ENCODE results near the gene SENP1. TPM values are rescaled to one million over a fixed set of nuclear protein-coding genes. Genes with fewer than 3 reads are reported as not detected.

Gene SENP1
- total RNA-seq, 4 donors from 2014 or later, result 20.6 to 58.8 (median 24.5) TPM

- no peak for DNase-seq
- H3K27ac ChIP-seq, result no peak overlapping the region
- 57 to 60% methylated on average over 7 of the region's 7 CpGs for WGBS, 2 donors
- H3K27me3 ChIP-seq, result no peaks in the 10 kb centered on the region
- H3K36me3 ChIP-seq, result no peaks in the 10 kb centered on the region
- TF ChIP-seq, protein P1, sequence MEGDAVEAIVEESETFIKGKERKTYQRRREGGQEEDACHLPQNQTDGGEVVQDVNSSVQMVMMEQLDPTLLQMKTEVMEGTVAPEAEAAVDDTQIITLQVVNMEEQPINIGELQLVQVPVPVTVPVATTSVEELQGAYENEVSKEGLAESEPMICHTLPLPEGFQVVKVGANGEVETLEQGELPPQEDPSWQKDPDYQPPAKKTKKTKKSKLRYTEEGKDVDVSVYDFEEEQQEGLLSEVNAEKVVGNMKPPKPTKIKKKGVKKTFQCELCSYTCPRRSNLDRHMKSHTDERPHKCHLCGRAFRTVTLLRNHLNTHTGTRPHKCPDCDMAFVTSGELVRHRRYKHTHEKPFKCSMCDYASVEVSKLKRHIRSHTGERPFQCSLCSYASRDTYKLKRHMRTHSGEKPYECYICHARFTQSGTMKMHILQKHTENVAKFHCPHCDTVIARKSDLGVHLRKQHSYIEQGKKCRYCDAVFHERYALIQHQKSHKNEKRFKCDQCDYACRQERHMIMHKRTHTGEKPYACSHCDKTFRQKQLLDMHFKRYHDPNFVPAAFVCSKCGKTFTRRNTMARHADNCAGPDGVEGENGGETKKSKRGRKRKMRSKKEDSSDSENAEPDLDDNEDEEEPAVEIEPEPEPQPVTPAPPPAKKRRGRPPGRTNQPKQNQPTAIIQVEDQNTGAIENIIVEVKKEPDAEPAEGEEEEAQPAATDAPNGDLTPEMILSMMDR (IDR thresholded peaks at IDR 0.05), result no peak
- TF ChIP-seq POLR2A (IDR thresholded peaks at IDR 0.05), result no peak
- intact Hi-C loops (cut with DNase I), result no loop called here
- H3K4me1 ChIP-seq, result no peaks in the 10 kb centered on the region
- H3K4me3 ChIP-seq (replicated peaks in 1 of 3), result no peak overlapping the region
- no peaks in the 10 kb centered on the region for H3K9me3 ChIP-seq
These were observed 83.0 kb downstream of the SENP1 start for GRCh38 chr12:48022676-48023385.

- no peak for TF ChIP-seq POLR2A (IDR thresholded peaks at IDR 0.05)
- TF ChIP-seq, protein P1 (IDR thresholded peaks at IDR 0.05), result no peak
- WGBS, 2 donors, result 59 to 61% methylated on average over 3 of the region's 3 CpGs
- Histone ChIP-seq H3K4me1 (no peaks in the 10 kb centered on the region), H3K9me3 (no peaks in the 10 kb centered on the region), H3K27ac (no peak overlapping the region), H3K36me3 (no peaks in the 10 kb centered on the region), H3K4me3 (replicated peaks in 1 of 3) (no peak overlapping the region), H3K27me3 (no peaks in the 10 kb centered on the region)
- no peak for DNase-seq
- intact Hi-C loops (cut with DNase I), result no loop called here
These were observed 83.7 kb downstream of the SENP1 start for GRCh38 chr12:48022180-48022521.

DNA sequence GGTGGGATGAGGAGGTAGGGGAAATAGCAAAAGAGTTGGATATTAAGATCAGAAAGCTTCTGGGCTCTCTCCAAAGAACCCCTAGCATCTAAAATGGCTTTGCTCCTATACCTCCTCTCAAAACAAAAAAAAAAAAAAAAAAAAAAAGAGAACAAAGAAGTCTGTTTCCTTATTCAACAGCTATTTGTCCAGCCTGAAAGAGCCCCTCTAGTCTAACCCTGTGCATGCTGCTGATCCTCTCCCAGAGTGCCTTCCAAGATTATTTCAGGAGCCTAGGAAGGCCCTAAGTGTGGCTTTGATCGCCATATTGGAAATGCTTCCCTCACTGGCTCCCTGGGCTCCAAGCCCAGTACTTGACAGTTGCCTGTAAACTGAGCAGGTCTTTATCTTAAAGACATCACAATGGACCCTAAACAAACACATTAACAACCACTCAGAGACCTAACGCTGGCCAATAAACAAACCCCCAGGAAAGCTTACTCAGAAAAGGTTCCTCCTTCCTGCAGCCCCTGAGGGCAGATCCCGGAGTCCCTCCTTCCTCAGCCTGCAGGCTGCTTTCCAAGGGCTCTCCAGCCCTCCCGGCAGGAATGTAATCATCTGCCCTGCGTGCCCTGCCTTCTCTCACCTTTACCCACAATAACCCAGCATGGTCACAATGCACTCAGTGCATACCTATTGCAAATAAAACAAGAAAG, 84.2 kb downstream of the SENP1 start:
- no peaks in the 10 kb centered on the region for H3K36me3 ChIP-seq
- H3K27me3 ChIP-seq, result no peaks in the 10 kb centered on the region
- H3K4me1 ChIP-seq, result no peaks in the 10 kb centered on the region
- no peak for DNase-seq
- no peak overlapping the region for H3K4me3 ChIP-seq (replicated peaks in 1 of 3)
- TF ChIP-seq, protein P1 (IDR thresholded peaks at IDR 0.05), result no peak
- TF ChIP-seq POLR2A (IDR thresholded peaks at IDR 0.05), result no peak
- H3K27ac ChIP-seq, result no peak overlapping the region
- 16 to 18% methylated on average over 5 of the region's 5 CpGs for WGBS, 2 donors
- H3K9me3 ChIP-seq, result no peaks in the 10 kb centered on the region
- intact Hi-C loops (cut with DNase I), result no loop called here

- H3K27me3 ChIP-seq, result no peaks in the 10 kb centered on the region
- H3K36me3 ChIP-seq, result no peaks in the 10 kb centered on the region
- no peak overlapping the region for H3K27ac ChIP-seq
- intact Hi-C loops (cut with DNase I), result no loop called here
- no peak overlapping the region for H3K4me3 ChIP-seq (replicated peaks in 1 of 3)
- TF ChIP-seq, protein P1 (IDR thresholded peaks at IDR 0.05), result no peak
- no peak for TF ChIP-seq POLR2A (IDR thresholded peaks at IDR 0.05)
- DNase-seq, result no peak
- no peaks in the 10 kb centered on the region for H3K4me1 ChIP-seq
- WGBS, 2 donors, result 78 to 80% methylated on average over 3 of the region's 3 CpGs
- H3K9me3 ChIP-seq, result no peaks in the 10 kb centered on the region
These were observed 86.1 kb downstream of the SENP1 start for GRCh38 chr12:48019639-48020265.

GRCh38 chr12:48018618-48018995, 87.3 kb downstream of the SENP1 start:
- Histone ChIP-seq H3K9me3 (no peaks in the 10 kb centered on the region), H3K27ac (no peak overlapping the region), H3K27me3 (no peaks in the 10 kb centered on the region), H3K36me3 (no peaks in the 10 kb centered on the region), H3K4me3 (replicated peaks in 1 of 3) (no peak overlapping the region), H3K4me1 (no peaks in the 10 kb centered on the region)
- DNase-seq, result no peak
- TF ChIP-seq, protein P1 (IDR thresholded peaks at IDR 0.05), result no peak
- no peak for TF ChIP-seq POLR2A (IDR thresholded peaks at IDR 0.05)
- WGBS, 2 donors, result 72 to 81% methylated on average over 4 of the region's 4 CpGs
- intact Hi-C loops (cut with DNase I), result no loop called here
